Pancreas (tissue), 10 donors: Measurements from ENCODE around the gene VWA8. TPM values are rescaled to one million over a fixed set of nuclear protein-coding genes. Genes with fewer than 3 reads are reported as not detected.

Experiments used
- ATAC-seq, 4 donors: fragments of 200-7000 bp; cut with Tn5 transposase; one replicate each; pipeline versions ENCODE4 v1.8.0 to v1.9.1; 2020; ENCODE audit warnings: mild to moderate bottlenecking in 4 of 4, moderate library complexity in 4 of 4
- DNase-seq, 6 donors: peaks; one replicate each; pipeline ENCODE4 v3.0.0-alpha.2; 2020
- FAIRE-seq: peaks from 2 replicates; lab custom pipeline; 2012; peaks lifted over from hg19 to GRCh38; lab: Jason Lieb, UNC
- H3K27ac ChIP-seq, 4 donors: fragments of 200-600 bp; sonication (generic); 1 replicate in 3 of 4; 2 replicates in 1 of 4; pipeline versions ENCODE4 v1.5.0 to v1.8.0; 2020
- H3K27me3 ChIP-seq, 4 donors: fragments of 200-600 bp; one replicate each; pipeline ENCODE4 v1.8.0; 2021
- H3K36me3 ChIP-seq, 3 donors: fragments of 200-600 bp; sonication (generic) in 1 of 3; one replicate each; pipeline versions ENCODE4 v1.5.0 to v1.8.0; 2020 to 2021
- H3K4me1 ChIP-seq, 3 donors: fragments of 200-600 bp; one replicate each; pipeline ENCODE4 v1.8.0; 2021
- H3K4me3 ChIP-seq, 4 donors: fragments of 200-600 bp; sonication (generic) in 2 of 4; one replicate each; pipeline versions ENCODE4 v1.5.0 to v1.8.0; 2020 to 2021
- H3K9me3 ChIP-seq, 4 donors: fragments of 200-600 bp; one replicate each; pipeline ENCODE4 v1.8.0; 2021
- CTCF ChIP-seq, 4 donors: fragments of 200-600 bp; sonication (generic) in 3 of 4; IDR thresholded peaks; one replicate each; pipeline versions ENCODE4 v1.5.0 to v1.8.0; 2021; ENCODE audit warnings: antibody characterized with exemption in 4 of 4
- WGBS, 2 donors: extraction: QIAGEN DNeasy Blood & Tissue Kit; methylation state at CpG; one replicate each; pipeline ENCODE4 v1.1.7; 2013; 5-methylcytosine and 5-hydroxymethylcytosine counted together
- intact Hi-C, 3 donors: fragments of 100-400 bp; cut with DNase I; formaldehyde crosslinking; loops; one replicate each; pipeline versions ENCODE4 v1.11.1 to v1.14.2; 2022
- polyA plus RNA-seq, 2 donors: library from polyadenylated mRNA; stranded (reverse); fragments of 200-250 nt; gene quantifications; one replicate each; pipeline ENCODE4 v1.2.3, GENCODE V29; 2013
- total RNA-seq, 6 donors: library from RNA; stranded (reverse); fragmentation: NEBNext Ultra II Directional in 4 of 6; extraction: Animal tissue kit (Norgen Biotek cat#: 25700) in 4 of 6; gene quantifications; one replicate each; pipeline versions ENCODE4 v1.2.1 to v1.2.4, GENCODE V29; 2021 to 2023
- donor health status: healthy with polysubstance abuse.
- donor health status: DM: no; HTN: no; CAD: no; lungs with moderate emphysema.
- donor health status: DM: no; HTN: no; CAD: no.
- donor health status: control.
- donor health status: control.
- donor health status: Bipolar disorder and iron deficiency.
- donor health status: DM: yes; HTN: yes; CAD: no.
- donor health status: DM: no; HTN: no; CAD: no.
- donor health status: DM: no; HTN: no; CAD: no.
- donor health status: DM: yes; HTN: yes; CAD: no.

VWA8 gene
- total and polyA plus RNA-seq, 8 donors, result 3.3 to 15.8 (median 9.2) TPM

- no peak for DNase-seq
- no peaks in the 10 kb centered on the region for H3K36me3 ChIP-seq
- TF ChIP-seq CTCF (IDR thresholded peaks at IDR 0.05), result no peak
- H3K27me3 ChIP-seq, result no peaks in the 10 kb centered on the region
- no peaks in the 10 kb centered on the region for H3K9me3 ChIP-seq
- H3K27ac ChIP-seq, result no peak overlapping the region
- H3K4me3 ChIP-seq, result no peak overlapping the region
- FAIRE-seq, result no peak
- no peaks in the 10 kb centered on the region for H3K4me1 ChIP-seq
- intact Hi-C loops, result no loop called here
- no peak for ATAC-seq
- WGBS, 2 donors, result 91 to 94% methylated on average over 1 of the region's 1 CpG
These were observed 43.3 kb downstream of the VWA8 start for GRCh38 chr13:41917641-41918040.

GRCh38 chr13:41916173-41916954 is 44.5 kb downstream of the VWA8 start:
- 74 to 81% methylated on average over 5 of the region's 5 CpGs for WGBS, 2 donors
- no peak overlapping the region for H3K27ac ChIP-seq
- no peak overlapping the region for H3K4me3 ChIP-seq
- intact Hi-C loops, result no loop called here
- H3K4me1 ChIP-seq, result no peaks in the 10 kb centered on the region
- FAIRE-seq, result no peak
- H3K36me3 ChIP-seq, result no peaks in the 10 kb centered on the region
- no peaks in the 10 kb centered on the region for H3K27me3 ChIP-seq
- peak in 2 of 4 donors; percentile 51 to 61 for ATAC-seq
- H3K9me3 ChIP-seq, result no peaks in the 10 kb centered on the region
- no peak for DNase-seq
- no peak for TF ChIP-seq CTCF (IDR thresholded peaks at IDR 0.05)

GRCh38 chr13:41915081-41915480 is 45.8 kb downstream of the VWA8 start:
- intact Hi-C loops, result no loop called here

GRCh38 chr13:41914552-41914951 is 46.4 kb downstream of the VWA8 start:
- Histone ChIP-seq H3K36me3 (no peaks in the 10 kb centered on the region), H3K9me3 (no peaks in the 10 kb centered on the region), H3K27me3 (no peaks in the 10 kb centered on the region), H3K4me3 (no peak overlapping the region), H3K27ac (no peak overlapping the region), H3K4me1 (no peaks in the 10 kb centered on the region)
- no peak for TF ChIP-seq CTCF (IDR thresholded peaks at IDR 0.05)
- intact Hi-C loops, result no loop called here
- ATAC-seq (no peak), DNase-seq (no peak), FAIRE-seq (no peak)

More at GRCh38 chr13:41915081-41915480, 45.8 kb downstream of the VWA8 start:
- no peak overlapping the region for H3K27ac ChIP-seq
- no peak for DNase-seq
- no peaks in the 10 kb centered on the region for H3K36me3 ChIP-seq
- H3K9me3 ChIP-seq, result no peaks in the 10 kb centered on the region
- ATAC-seq, result no peak
- TF ChIP-seq CTCF (IDR thresholded peaks at IDR 0.05), result no peak
- no peaks in the 10 kb centered on the region for H3K4me1 ChIP-seq
- H3K27me3 ChIP-seq, result no peaks in the 10 kb centered on the region
- H3K4me3 ChIP-seq, result no peak overlapping the region
- FAIRE-seq, result no peak

- 94 to 96% methylated on average over 2 of the region's 2 CpGs for WGBS, 2 donors
- no peaks in the 10 kb centered on the region for H3K9me3 ChIP-seq
- H3K4me3 ChIP-seq, result no peak overlapping the region
- H3K36me3 ChIP-seq, result no peaks in the 10 kb centered on the region
- no peaks in the 10 kb centered on the region for H3K27me3 ChIP-seq
- DNase-seq (no peak), FAIRE-seq (no peak), ATAC-seq (no peak)
- no peaks in the 10 kb centered on the region for H3K4me1 ChIP-seq
- intact Hi-C loops, result no loop called here
- no peak for TF ChIP-seq CTCF (IDR thresholded peaks at IDR 0.05)
- no peak overlapping the region for H3K27ac ChIP-seq
These were observed 51.4 kb downstream of the VWA8 start for GRCh38 chr13:41909506-41909905.
